ENCODE results near the gene DAPK1. TPM values are rescaled to one million over a fixed set of nuclear protein-coding genes. Genes with fewer than 3 reads are reported as not detected.

DAPK1 gene
- polyA plus RNA-seq, 1 experiment: 5.4 TPM

DNA sequence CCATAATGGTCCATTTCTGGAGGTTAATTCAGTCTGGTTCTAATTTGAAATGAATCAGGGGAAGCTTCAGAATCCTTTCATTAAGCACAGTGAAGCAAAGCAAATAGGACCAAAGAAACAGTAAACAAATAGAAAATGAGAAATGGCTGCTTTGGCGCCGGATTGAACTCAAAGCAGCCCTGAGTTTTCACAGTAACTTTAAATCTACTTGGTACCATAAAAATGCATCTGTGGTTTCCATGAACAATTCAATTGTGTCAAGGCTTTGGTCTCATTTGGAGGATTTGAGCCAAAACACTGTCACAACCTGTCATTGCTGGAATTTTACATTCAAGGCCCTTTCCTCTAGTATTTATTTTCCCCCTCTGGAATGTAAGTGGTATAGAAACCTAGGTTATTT lies 25.9 kb upstream of the DAPK1 start:
- Histone ChIP-seq H3K4me3 (ENCODE audit: low read depth, low read length) (no peak overlapping the region), H3K36me3 (ENCODE audit: control insufficient read depth, insufficient read depth, low read length) (no peaks in the 10 kb centered on the region), H3K27me3 (ENCODE audit: control insufficient read depth, insufficient read depth, low read length) (no peaks in the 10 kb centered on the region)
- ChIA-PET POLR2A (no interaction called here), CTCF (no interaction called here)
- TF ChIP-seq, protein P1, sequence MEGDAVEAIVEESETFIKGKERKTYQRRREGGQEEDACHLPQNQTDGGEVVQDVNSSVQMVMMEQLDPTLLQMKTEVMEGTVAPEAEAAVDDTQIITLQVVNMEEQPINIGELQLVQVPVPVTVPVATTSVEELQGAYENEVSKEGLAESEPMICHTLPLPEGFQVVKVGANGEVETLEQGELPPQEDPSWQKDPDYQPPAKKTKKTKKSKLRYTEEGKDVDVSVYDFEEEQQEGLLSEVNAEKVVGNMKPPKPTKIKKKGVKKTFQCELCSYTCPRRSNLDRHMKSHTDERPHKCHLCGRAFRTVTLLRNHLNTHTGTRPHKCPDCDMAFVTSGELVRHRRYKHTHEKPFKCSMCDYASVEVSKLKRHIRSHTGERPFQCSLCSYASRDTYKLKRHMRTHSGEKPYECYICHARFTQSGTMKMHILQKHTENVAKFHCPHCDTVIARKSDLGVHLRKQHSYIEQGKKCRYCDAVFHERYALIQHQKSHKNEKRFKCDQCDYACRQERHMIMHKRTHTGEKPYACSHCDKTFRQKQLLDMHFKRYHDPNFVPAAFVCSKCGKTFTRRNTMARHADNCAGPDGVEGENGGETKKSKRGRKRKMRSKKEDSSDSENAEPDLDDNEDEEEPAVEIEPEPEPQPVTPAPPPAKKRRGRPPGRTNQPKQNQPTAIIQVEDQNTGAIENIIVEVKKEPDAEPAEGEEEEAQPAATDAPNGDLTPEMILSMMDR (IDR thresholded peaks at IDR 0.05; ENCODE audit: insufficient read depth, low read depth, low read length): no peak
- no peak for DNase-seq (ENCODE audit: low read depth)

DNA sequence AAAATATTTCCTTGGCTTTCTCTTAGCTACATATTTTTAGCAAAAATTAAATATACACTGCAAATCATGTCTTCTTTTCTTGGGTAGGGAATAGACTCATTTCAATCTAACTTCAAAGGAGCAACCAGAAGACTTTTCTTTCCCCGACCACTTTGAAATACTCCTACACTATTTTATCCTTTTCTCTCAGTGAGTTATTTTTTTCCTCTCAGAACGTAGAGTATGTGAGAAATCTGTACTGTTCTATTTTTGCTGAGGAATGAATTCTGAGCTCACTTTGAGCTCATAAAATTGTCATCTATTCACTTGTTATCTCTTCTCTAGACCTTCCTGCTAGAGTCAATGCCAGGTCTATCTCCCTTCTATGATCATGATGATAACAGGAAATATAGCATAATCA lies 22.2 kb upstream of the DAPK1 start:
- TF ChIP-seq, protein P1 (IDR thresholded peaks at IDR 0.05; ENCODE audit: insufficient read depth, low read depth, low read length): no peak
- CTCF ChIA-PET: no interaction called here
- Histone ChIP-seq H3K4me3 (ENCODE audit: low read depth, low read length) (no peak overlapping the region), H3K36me3 (ENCODE audit: control insufficient read depth, insufficient read depth, low read length) (no peaks in the 10 kb centered on the region), H3K27me3 (ENCODE audit: control insufficient read depth, insufficient read depth, low read length) (no peaks in the 10 kb centered on the region)
- POLR2A ChIA-PET: no interaction called here
- DNase-seq (ENCODE audit: low read depth): no peak

DNA sequence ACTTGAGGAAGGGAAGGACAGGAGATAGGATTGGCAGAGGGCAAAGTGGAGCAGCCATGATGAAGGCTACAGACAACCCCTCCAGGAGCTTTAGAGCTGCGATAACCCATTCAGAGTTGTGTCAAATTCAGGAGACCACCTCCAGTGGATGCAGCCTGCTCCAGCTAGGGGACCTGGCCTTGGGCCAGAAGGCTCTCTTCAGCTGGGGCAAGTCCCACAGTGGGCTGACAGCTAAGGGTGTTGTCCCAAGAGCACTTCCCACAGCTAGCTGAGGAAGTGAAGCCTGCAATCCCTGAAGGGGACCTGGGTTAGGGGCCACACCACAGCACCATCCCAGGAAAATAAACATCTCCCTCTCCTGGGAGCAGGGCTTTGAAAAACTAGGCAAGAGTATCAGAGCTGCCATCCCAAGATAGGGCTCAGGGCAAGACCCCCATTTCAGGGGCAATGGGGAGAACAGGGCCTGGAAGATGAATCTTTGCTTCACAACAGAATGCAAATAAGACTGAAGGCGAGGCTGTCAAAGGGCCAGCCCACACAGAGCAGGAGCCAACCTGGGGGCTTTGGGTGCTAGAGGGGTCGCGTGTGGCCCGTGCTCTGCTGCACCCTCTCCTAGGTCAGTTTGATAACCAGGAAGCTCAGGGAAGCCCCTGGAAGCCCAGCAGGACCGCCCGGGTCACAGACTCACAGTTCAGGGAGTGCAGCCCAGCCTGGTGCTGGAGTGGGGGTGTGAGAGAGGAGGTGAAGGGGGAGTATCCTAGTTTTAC lies 19.3 kb upstream of the DAPK1 start:
- no peak for DNase-seq (ENCODE audit: low read depth)
- ChIA-PET CTCF (interaction anchor here (0.6 to 1.1 kb wide), 2 partner anchors 11 to 141 kb away, joined by 3 to 4 read pairs; no protein-coding TSS in a partner anchor), POLR2A (no interaction called here)
- Histone ChIP-seq H3K27me3 (ENCODE audit: control insufficient read depth, insufficient read depth, low read length) (no peaks in the 10 kb centered on the region), H3K36me3 (ENCODE audit: control insufficient read depth, insufficient read depth, low read length) (no peaks in the 10 kb centered on the region), H3K4me3 (ENCODE audit: low read depth, low read length) (no peak overlapping the region)
- TF ChIP-seq, protein P1 (IDR thresholded peaks at IDR 0.05; ENCODE audit: insufficient read depth, low read depth, low read length): no peak

DNA sequence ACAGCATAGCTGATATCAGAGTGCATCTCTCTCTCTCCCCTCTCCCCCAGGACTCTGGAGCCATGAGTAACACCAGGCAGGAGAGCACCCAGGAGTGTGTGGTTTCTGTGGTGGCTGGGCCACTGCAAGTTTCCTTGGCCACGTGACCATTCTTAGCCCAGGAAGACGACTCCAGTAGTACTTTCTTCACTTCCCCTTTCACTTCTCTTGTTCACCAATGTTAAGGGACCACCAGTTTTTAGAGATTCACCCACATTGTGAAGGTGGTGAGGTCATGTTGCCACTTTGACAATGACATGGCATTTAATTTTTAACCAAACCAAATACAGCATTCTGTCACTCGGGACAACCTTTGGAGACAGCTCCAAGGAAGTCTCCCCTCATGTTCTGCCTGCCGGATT lies 17.9 kb upstream of the DAPK1 start:
- no peak for DNase-seq (ENCODE audit: low read depth)

More for the DNA sequence above, 17.9 kb upstream of the DAPK1 start:
- ChIA-PET CTCF (no interaction called here), POLR2A (no interaction called here)
- Histone ChIP-seq H3K36me3 (ENCODE audit: control insufficient read depth, insufficient read depth, low read length) (no peaks in the 10 kb centered on the region), H3K27me3 (ENCODE audit: control insufficient read depth, insufficient read depth, low read length) (no peaks in the 10 kb centered on the region), H3K4me3 (ENCODE audit: low read depth, low read length) (no peak overlapping the region)
- TF ChIP-seq, protein P1 (IDR thresholded peaks at IDR 0.05; ENCODE audit: insufficient read depth, low read depth, low read length): no peak
